Activated CD8-positive, alpha-beta memory T cell treated with anti-CD3 and anti-CD28 coated beads for 1 hour (primary cell): ENCODE measurements around the gene LCK.

Experiments used
- DNase-seq, 2 donors: peaks; one replicate each; pipeline ENCODE4 v3.0.0-alpha.2; 2020; ENCODE audit warnings: low read depth in 1 of 2; ENCODE audit errors: extremely low read depth in 1 of 2

LCK gene

GRCh38 chr1:32311709-32312393 is 60.8 kb downstream of the LCK start:
- DNase-seq = no peak

GRCh38 chr1:32316903-32317277 is 65.8 kb downstream of the LCK start:
- no peak for DNase-seq

DNA sequence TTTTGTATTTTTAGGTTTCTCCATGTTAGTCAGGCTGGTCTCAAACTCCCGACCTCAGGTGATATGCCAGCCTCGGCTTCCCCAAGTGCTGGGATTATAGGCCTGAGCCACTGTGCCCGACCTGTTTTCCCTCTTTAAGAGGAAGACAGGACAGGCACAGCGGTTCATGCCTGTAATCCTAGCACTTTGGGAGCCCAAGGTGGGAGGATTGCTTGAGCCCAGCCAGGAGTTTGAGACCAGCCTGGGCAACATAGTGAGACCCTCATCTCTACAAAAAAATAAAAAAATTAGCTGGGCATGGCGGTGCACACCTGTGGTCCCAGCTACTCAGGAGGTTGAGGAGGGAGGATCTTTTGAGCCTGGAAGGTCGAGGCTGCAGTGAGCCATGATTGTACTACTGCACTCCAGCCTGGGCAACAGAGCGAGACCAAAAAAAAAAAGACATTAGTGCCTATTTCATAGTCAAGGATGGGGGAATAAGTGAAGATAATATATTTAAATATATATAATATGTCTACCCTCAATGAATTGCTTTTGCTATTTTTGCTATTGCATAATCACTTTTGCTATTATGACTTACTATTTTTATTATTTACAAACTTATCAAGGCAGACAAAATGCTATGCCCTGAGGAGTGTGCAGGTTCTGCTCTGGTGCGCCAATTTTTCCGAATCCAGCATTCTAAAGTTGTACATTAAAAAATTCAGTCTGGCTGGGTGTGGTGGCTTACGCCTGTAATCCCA is 67.2 kb downstream of the LCK start:
- DNase-seq = no peak

DNA sequence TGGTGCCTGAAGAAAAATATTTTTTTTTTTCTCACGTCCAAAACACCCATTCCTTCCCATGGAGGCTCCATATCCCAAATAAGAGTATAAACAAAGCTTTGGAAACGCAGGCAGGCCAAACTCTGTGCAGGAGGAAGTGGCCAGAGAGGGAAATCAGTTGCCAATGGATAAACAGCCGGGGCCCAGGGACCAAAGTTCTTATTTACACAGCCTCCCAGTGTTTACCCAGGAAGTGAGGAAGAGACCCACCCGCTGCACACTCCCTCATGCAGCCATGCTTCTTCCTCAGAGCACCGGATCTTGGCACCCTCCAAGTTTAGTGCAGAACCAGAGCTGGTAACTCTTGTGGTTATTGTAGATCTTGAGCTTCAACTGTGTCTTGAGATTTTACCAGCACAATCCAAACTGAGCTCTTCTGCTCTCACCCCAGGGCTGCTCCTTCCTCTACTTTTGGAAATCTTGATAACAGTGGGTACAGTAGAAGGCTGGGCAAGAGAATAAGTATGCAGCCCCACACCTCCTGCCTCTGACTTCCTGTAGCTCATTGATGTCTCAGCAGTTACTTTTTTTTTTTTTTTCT is 70.7 kb downstream of the LCK start:
- no peak for DNase-seq

DNA sequence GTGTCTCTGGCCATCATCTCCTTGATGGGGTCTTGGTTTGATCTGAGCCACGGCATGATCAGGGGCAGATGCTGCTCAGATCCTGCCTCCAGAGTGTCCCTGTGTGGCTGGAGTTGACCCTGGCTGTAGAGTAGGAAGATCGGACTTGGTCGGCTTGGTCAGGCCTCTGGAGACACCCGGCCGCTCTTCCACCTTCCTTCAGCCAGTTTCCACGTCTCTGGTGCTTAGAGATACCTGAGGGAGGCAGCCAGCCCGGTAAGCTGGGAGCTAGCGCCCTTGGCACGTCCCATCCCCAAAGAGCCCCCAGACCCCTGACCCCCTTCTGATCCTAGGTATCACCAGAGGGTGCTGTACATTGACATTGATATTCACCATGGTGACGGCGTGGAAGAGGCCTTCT is 76.1 kb downstream of the LCK start:
- no peak for DNase-seq

- DNase-seq = no peak
Measured at GRCh38 chr1:32329931-32330466, 78.9 kb downstream of the LCK start.

- no peak for DNase-seq
Measured at GRCh38 chr1:32330558-32331151, 79.6 kb downstream of the LCK start.

DNA sequence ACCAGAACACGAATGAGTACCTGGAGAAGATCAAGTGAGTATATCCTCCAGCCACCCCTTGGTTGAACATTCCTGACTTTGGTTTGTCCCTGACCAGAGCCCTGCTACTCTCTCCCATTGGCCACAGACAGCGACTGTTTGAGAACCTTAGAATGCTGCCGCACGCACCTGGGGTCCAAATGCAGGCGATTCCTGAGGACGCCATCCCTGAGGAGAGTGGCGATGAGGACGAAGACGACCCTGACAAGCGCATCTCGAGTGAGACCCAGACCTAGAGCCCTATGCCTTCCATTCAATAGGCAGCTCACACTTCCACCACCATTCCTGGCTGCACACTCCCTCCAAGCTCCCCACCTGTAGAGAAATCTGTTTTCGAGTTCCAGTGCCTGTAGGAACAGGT is 80.5 kb downstream of the LCK start:
- DNase-seq = no peak

- no peak for DNase-seq
Measured at GRCh38 chr1:32332290-32333079, 81.4 kb downstream of the LCK start.

- DNase-seq = no peak
Measured at GRCh38 chr1:32333251-32333963, 82.3 kb downstream of the LCK start.

DNA sequence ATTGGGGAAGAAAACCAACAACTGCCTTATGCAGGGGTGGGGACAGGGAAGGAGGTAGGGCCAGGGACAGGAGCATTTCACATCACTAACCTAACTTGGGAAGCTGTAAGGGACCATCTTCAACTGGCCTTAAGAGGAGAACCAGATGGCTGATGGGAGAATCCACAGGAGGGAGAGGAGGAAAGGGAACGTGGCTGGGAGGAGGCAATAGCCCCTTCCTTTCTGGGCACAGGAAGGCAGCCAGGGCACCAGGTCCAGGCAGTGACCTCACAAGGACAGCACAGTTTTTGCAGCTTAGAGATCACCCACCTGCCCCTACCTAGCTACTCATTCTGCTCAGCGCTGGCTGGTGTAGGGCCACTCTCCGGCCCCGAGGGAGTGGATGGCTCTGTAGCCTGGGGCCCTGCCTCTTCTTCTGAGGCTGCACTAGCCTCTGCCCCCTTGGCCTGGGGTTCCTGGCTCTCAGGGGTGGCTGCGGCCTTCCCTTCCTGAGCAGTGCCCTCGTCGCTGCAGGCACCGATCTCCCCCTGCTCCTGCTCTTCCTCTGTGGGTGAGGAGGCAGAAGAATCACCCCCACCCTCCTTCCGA is 83.3 kb downstream of the LCK start:
- DNase-seq = no peak

DNA sequence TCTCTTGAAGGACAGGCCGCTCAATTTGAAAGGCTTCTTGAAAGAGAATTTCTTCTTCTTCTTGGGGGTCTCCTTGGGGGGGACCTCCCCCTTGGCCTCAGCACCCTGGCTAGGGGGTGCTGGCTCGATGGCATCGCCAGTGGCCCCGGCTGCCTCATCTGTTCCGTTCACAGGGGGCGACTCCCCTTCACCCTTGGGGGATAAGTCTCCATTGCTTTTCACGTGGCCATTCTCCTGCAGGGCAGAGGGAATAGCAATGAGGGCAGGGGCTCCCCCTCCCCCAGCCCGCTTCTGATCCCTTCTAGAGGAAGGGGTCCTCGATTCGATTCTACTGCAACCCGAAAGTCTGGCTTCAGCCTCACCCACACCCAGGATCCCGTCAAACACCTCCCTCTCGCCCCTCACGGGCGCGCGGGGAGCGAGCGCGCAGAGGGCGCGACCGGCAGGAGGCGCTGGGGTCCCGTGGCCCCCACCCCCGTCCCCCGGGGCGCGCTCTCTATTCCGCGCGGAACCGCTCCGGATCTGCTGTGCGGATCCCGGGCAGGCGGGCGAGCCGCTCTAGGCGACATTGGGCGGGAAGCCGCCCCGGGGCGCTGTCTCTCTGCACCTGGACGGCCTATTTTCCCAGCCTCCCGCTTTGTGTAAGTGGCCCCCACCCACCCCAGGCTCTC is 83.9 kb downstream of the LCK start:
- DNase-seq = peak; percentile 20 to 60

DNA sequence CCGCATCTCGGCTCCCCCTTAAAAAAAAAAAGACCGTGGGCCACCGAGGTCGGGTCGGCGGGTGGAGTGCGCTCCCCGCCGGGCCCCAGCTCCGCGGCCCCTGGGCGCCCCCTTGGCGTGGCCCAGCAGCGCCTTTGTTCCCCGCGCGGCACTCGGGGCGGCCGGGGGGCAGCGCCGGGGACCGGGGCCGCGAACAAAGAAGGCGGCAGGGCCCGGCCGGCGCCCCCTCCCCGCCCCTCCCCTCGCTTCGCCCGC is 84.4 kb downstream of the LCK start:
- no peak for DNase-seq
